Measurements from ENCODE around the gene KIF26B.

The KIF26B gene

DNA sequence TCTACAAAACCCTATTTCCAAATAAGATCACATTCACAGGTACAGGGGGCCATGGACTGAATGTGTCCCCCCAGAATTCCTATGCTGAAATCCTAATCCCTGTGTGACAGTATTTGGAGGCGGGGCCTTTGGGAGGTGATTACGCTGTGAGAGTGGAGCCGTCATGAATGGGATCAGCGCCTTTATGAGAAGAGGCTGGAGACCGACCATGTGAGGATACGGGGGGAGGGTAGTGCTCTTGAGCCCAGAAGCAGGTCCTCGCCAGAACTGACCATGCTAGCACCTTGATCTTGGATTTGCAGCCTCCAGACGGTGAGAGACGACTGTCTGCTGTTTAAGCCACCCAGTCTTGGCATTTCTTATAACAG lies 23.8 kb upstream of the KIF26B start:
- DNase-seq (ENCODE audit: low read depth in 3 of 3, low spot score in 1 of 3): no peak

DNA sequence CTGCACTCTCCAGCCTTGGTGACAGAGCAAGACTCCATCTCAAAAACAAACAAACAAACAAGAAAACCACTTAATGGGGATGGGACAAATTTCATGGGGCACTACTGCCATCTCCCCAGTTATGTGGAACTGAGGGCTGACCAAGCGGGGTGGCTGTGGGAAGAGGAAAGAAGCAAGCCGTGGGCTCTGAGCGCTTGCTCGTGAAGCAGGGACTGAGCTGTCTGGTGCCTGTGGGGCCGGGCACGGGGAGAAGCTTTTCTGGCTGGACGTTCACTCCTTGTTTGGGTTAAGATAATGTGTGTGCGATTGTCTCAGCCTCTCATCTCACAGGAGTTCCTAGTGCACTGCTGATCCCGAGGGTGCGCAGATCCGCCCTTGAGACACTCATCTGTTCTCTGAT lies 22.0 kb upstream of the KIF26B start:
- no peak for DNase-seq (ENCODE audit: low read depth in 3 of 3, low spot score in 1 of 3)

DNA sequence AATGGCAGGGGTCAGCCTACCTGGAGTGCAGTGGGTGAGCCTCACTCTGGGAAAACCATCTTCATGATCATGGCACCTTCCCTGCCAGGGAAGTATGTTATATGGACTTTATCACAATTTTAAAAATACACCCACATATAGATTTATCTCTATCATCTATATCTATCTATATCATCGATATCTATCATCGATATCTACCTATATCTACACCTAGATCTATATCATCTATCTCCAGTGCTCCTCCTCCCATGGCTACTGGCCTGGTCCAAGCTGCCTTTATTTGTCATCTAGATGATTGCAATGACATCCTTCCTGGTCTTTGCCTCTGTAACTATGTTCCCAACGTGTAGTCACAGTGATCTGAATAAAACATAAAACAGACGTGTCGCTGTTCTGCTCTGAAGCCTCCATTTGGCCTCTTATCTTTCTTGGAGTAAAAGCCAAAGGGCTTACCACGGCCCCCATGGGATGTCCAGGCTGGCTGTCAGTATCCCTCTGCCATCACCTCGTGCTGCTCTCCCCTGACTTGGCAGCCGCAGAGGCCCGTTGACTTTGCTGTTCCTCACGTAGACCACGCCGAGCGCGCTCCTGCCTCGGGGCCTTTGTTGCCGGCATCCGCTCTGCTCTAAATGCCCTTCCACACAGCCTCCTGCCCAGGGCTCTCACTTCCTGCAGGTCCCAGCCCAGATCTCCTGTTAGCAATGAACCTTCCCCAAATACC lies 20.6 kb upstream of the KIF26B start:
- no peak for DNase-seq (ENCODE audit: low read depth in 3 of 3, low spot score in 1 of 3)

DNA sequence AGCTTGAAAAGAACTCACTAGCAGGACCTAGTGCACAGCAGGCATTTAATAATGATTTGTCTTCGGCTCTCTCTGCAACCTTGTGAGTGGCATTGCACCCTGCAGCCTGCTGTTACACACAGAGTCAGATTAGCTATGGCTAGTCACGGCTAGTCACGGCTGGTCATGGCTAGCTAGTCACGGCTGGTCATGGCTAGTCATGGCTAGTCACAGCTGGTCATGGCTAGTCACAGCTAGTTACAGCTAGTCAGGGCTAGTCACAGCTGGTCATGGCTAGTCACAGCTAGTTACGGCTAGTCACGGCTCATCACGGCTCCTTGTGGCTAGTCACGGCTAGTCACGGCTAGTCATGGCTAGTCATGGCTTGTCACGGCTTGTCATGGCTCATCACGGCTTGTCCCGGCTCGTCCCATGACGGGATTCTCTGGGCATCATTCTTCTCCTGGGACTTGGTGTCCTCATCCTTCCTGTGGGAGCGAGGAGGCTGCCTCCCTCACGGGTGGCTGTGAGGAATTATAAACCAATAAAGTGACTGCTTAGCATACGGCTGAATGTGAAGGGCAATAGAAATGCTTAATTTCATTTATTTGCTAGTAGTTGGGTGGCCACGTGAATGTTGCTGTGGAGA lies 12.5 kb upstream of the KIF26B start:
- no peak for DNase-seq (ENCODE audit: low read depth in 3 of 3, low spot score in 1 of 3)

DNA sequence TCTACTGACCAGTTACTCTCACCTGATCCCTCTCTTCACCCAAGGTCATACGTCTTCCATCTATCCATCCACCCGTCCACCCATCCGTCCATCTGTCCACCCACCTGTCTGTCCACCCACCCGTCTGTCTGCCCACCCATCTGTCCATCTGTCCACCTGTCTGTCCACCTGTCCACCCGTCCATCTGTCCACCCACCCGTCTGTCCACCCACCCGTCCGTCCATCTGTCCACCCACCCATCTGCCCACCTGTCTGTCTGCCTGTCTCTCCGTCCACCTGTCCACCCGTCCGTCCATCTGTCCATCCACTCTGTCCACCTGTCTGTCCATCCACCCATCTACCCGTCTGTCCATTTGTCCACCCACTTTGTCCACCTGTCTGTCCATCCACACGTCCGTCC lies 11.8 kb upstream of the KIF26B start:
- DNase-seq (ENCODE audit: low read depth in 3 of 3, low spot score in 1 of 3): no peak

DNA sequence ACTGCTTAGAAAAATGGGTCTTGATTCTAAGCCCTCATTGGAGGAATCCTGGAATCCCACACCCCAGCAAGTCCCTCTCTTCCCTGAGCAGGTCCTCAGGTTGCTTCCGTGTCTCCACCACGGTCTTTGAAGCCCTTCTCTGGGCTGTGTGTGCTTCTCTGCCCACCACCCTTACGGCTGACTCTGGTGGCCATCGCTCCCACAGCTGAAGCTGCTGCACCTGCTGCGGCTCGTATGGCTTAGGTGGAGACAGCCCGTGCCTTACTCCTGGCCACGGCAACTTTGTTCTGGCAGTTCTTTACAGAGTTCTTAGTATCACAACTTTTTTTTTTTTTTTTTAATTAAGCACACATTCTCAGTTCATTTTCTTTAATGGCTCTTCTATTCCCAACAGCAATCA lies 10.9 kb upstream of the KIF26B start:
- DNase-seq (ENCODE audit: low read depth in 3 of 3, low spot score in 1 of 3): no peak

DNA sequence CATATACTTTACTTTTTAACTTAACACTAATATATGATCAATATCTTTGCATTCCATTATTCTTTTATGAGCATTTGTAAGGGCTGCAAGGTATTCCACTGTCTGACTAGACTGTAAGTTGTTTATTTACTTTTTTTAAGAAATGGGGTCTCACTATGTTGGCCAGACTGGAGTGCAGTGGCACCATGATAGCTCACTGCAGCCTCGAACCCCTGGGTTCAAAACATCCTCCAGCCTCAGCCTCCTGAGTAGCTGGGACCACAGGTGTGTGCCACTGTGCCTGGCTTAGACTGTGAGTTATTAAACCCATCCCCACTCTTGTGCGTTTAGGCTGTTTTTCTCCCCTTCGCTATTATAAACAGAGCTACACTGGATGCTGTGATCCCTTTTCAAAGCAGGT lies 6.7 kb upstream of the KIF26B start:
- DNase-seq (ENCODE audit: low read depth in 3 of 3, low spot score in 1 of 3): no peak

DNA sequence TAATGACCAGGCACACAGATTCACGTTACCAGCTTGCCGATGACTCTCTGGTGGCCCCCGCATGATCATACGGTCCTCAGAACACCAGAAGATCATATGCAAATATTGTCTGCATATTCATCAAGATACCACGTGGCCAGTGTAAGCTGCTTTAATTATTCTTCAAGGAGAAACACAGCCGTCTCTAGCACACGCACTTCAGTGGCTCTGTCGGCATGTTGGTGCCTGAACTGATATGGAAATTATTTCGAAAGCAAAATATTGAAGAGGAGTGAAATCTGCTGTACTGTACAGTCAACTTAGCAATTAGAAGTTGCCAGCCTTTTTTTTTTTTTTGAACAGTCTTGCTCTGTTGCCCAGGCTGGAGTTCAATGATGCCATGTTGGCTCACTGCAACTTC lies 5.9 kb upstream of the KIF26B start:
- DNase-seq (ENCODE audit: low read depth in 3 of 3, low spot score in 1 of 3): no peak

DNA sequence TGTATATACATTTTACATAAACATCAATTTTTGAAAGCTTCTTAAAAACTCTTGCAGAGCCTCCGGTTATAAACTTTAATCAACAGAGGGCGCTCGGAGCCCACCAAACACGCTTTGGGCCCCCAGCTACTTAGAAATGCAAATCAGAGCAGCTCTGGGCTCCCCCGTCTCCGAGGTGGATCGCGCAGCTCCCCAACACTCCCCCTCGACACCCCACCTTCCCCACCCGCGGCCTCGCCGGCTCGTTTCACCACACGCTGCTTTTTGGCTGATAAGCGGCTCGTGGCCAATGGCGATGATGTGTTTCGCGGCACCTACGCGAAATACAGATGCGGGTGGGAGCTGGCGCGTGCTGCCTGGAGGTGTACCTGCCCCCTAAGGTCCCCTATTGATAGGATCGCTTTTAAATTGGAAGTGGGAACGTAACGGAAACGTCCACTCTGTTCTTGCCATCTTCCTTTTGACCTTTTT lies 1.7 kb upstream of the KIF26B start:
- DNase-seq (ENCODE audit: low read depth in 3 of 3, low spot score in 1 of 3): peak in 2 of 3 donors; percentile 9 to 40

DNA sequence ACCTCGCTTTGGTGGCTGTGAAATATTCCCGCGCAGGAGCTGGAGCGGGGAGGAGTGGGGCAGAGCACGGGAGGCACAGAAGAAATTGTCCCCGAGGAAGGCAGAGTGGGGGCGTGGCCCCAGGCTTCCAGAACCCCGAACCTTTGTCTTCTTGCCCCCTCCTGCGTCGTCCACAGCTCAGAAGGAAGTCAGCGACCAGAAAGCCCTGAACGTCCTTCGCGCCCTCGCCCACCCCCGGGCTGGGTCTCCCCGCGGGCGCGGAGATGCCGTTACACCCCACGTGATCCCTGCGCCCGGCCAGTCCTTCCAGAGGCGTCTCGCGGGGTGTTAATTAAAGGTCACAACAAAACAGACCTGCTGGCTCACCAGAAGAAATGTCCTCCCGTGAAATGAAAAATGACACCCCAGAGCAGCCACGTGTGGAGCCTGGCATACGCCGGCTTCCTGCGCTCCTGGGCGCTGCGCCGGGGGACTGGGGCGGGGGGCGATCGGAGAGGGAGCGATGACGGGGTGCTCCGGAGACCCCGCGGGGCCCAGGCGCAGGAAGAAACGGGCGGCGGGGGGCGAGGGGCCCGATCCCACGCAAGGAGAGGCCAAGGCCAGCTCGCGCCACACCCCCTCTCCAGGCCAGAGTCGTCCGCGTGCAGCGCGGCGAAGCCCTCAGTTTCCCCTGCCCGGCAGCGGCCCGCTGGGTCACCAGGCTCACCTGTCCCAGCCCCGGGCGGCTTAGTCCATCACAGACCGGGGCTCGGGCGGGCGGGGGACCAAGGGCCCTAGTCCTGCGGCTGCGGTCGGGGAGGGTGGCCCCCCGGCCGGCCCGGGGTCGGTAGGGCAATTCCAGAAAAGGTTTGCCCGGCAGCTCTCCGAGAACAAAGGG lies 995 bp upstream of the KIF26B start:
- peak in 1 of 3 donors; percentile 5 for DNase-seq (ENCODE audit: low read depth in 3 of 3, low spot score in 1 of 3)

DNA sequence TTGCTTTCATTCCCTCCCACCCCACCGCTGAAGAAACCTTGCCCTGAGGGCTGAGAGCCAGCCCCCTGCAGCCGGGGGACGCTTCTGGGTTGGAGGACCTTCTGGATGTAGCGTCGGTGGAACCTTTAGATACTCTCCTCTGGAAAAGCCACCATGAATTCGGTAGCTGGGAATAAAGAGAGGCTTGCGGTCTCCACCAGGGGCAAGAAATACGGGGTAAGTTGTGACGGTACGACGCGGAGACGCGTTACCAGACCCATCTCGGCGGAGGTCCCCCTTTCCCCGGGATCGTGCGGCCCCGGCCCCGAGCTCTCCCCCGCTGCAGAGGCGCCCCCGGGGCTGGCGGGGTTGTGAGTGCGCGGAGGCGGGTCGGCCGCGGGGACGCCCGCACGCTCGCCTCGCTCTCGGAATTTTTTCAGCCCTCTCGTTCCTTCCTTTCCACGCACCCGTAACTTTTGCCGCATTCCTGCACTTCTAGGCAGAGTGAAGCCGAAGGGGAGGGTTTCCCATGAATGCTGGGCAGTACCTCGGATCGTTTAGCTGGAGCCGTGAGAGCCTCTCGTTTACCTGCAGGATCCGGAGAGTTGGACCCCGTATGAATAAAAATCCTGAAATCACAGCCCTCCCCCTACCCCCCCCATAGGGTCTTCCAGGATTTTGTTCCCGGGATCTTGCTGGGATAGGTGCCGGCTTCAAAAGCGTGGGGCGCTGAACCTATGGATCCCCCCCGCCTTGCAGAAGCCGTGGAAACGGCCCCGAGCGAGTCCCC lies 671 bp downstream of the KIF26B start:
- peak in 1 of 3 donors; percentile 1 for DNase-seq (ENCODE audit: low read depth in 3 of 3, low spot score in 1 of 3)

DNA sequence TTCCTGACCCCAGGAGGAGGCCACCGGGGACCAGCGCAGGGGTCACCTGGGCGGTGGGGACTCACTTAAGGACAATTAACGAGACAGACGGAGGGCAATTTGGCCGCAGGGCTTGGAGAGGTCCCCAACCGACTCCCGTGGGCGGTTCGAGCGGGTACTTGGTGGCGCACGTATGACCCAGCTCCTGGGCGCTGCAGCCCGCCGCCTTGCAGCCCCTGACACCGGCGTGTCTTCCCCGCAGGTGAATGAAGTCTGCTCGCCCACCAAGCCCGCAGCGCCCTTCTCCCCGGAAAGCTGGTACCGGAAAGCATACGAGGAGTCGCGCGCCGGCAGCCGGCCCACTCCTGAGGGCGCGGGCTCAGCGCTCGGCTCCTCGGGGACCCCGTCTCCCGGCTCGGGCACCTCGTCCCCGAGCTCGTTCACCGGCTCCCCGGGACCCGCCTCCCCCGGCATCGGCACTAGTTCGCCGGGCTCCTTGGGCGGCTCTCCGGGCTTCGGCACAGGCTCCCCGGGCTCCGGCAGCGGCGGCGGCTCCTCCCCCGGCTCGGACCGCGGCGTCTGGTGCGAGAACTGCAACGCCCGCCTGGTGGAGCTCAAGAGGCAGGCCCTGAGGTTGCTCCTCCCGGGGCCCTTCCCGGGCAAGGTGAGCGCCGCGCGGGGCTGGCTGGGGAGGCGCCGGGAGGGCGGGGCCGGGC lies 1.4 kb downstream of the KIF26B start:
- DNase-seq (ENCODE audit: low read depth in 3 of 3, low spot score in 1 of 3): peak in 2 of 3 donors; percentile 36 to 65

DNA sequence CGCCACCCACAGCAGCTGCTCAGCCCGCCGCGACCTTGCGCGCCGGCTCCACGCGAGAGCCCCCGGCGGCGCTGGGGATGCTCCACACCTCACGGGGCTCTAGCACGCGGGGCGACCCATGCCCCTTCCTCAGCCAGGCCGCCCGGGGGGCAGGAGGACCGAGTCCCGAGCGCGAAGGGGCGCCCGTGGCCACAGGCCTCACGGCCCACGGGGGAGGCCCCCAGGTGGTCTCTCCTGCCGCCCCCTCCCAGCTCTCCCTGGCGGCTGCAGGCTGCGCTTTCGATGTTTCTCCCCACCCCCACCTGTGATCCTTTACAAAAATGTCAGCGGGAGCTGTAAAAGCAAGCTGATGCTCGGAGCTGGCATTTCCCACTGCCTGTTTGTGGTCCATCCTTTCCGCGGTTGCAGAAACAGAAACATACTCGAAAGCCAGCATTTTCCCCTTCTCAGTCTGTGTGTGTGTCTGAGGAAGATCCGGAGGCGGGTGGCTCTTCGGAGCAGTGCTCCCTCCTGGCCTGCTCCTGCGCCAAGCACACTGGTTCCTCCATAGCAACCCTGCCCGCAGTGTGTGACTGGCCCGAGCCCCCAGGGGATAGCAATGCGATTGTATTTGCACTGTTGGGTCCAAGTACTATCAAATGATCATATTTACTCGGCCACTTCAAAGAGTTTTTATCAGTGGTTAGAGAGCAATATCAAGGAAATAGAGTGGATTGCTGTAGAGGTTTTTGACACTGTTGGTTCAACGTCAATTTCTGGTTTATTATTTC lies 2.1 kb downstream of the KIF26B start:
- DNase-seq (ENCODE audit: low read depth in 3 of 3, low spot score in 1 of 3): no peak

DNA sequence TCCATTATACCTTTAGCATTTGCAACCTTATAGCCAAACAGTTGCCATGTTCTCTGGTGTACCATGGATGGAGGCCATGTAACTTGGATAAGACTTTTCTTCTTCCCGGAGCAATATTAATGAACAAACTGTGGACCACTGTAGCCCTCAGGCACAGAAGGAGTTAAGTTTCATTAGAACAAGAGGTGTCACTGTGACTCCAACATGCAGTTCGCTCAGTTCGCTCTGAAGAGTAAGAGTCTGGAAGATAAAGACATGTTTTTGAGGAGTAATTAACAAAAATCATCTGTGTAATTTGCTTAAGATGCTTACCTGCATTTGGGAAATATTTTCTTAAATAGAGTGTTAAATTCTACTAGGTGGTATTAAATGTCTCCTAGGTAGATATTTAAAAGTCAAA lies 4.1 kb downstream of the KIF26B start:
- no peak for DNase-seq (ENCODE audit: low read depth in 3 of 3, low spot score in 1 of 3)

DNA sequence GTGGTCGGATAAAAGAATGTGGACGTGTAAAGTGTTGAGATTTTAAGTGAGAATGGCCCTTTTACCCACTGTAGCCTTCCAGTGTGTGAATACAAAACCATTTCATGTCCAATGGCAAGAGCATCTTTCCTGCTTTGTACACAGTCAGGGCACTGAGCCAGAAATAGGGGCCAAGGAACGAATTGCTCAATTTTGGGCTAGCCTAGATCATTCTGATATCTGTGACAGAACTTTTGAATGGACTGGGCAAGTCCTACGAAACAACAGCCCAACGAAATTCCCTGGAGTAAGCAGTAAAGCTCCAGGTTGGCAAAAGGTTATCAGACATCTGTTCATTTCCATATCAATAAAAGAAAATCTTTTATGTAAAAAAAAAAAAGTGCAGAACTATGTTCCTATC lies 5.5 kb downstream of the KIF26B start:
- DNase-seq (ENCODE audit: low read depth in 3 of 3, low spot score in 1 of 3): no peak

DNA sequence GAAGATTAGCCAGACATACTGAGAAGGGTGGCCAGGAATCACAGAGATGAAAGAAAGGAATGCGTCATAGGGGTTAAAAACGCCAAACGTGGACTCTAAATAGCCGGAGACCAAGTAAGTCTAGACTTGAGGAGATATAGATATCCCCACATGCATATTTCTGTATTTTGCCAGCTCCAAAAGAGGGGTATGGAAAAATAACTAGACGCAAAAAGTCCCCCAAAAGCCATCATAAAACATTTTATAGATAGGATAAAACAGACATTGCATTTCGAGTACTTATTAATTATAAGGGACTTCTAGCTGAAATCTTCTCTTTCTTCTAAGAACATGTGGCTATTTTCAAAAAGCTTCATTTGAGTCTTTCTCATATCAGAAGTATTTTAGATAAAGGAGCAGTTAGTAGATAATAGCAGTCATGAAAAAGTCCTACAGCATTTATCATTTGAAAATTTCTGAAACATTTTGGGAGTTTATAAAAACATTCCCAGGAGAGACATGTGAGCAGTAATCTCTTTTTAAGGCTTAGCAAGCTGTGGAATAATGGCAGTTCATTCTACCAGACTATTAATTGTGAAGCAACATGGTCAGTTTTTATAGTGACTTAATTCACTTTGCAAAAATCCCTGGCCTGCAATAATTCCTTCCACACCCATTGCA lies 6.1 kb downstream of the KIF26B start:
- no peak for DNase-seq (ENCODE audit: low read depth in 3 of 3, low spot score in 1 of 3)

DNA sequence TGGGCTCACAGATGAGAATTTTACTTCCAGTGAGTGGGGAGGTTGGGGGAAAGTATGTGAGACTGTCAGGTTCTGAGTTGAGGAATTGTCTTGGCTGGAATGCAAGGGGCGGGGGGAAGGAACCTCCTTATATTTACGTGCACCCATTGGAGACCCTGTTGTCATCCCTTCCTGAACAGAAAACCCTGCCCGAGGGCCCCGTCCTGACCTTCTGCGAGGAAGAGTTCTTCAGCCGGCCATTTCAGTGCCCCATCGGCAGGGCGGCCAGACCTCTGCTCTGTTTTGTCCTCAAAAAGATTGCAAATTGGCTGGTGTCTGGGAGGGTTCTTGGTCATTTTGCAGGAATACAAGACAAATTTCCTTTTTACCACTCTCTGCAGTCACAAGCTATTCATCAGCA lies 7.1 kb downstream of the KIF26B start:
- no peak for DNase-seq (ENCODE audit: low read depth in 3 of 3, low spot score in 1 of 3)

DNA sequence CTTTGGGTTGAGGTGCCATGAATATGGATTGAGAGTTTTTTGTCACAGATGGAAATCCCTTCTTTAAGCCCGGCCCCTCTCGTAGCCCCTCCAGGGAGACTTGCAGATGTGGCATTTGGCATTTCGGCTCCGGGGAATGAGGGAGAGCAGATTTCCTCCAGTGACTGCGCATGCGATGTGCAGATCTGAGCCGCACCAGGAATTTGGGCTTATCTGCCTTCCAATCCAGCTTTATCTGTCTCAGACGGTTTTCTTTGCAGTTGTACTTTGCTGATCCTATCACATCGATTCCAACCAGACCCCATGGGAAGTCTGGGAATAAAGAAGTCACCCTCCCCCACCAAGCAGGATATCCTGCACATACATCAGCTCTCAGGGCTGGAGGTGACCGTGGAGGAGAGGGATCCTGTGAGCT lies 11.7 kb downstream of the KIF26B start:
- no peak for DNase-seq (ENCODE audit: low read depth in 3 of 3, low spot score in 1 of 3)

DNA sequence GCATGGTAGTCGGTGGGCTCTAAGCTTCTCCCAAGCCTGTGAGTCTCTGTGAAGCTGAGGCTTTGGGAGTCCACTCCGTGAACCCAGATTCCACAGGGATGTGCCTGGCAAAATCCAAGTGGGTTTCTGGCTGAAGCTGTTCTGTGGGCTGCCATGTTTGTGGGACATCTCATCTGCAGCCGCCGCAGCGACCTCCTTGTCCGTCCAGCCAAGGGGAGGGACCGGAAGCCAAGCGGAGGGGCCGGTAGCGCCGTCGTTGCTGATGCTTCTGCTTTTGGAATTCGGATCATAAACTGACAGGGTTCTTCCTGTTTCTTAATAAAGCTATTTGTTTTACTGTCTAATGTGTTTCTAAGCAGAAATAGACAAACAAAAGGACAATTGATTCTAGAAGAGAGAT lies 13.3 kb downstream of the KIF26B start:
- no peak for DNase-seq (ENCODE audit: low read depth in 3 of 3, low spot score in 1 of 3)
